ENCODE measurements around the gene CCDC82.

GRCh38 chr11:96328395-96329010, 61.2 kb downstream of the CCDC82 start:
- TF ChIP-seq CTCF (IDR thresholded peaks at IDR 0.05; ENCODE audit: low read depth, low read length): no peak
- no peak for TF ChIP-seq EZH2phosphoT487 (IDR thresholded peaks at IDR 0.05; ENCODE audit: low read depth)

Measured in OCI-LY3 (cell line).